Measurements from ENCODE around the gene RPAP3.

RPAP3 gene

DNA sequence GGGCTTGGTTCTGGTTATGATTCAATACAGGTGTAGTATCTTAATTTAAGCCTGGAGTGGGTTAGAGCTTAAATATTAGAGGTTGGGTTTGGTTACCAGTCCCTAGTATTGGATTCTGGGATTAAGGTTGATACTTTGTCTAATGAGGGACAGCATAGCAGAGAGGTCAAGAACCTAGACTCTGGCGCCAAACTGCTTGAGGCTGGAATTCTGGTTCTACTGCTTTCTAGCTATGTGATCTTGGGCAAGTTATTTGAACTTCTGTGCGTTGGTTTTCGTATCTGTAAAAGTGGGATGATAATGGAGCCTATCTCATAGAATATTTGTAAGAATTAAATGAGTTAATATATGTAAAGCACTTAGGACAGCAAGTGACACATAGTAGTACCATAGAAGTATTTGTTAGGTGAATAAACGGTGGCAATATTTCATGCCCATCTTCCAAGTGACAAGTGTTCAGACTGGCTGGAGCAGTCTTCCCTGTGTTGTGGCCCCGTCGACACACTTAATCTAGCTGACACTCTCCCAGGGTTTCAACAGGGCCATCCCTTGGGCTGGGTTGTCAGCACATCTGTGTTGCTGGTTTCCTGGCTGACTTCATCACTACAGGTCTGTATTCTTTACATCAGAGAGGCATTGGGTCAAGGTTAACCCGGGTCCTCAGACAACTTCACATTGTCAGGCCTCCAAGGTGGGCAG, 16.5 kb upstream of the RPAP3 start:
- DNase-seq (ENCODE audit: low read depth, low spot score) = no peak

DNA sequence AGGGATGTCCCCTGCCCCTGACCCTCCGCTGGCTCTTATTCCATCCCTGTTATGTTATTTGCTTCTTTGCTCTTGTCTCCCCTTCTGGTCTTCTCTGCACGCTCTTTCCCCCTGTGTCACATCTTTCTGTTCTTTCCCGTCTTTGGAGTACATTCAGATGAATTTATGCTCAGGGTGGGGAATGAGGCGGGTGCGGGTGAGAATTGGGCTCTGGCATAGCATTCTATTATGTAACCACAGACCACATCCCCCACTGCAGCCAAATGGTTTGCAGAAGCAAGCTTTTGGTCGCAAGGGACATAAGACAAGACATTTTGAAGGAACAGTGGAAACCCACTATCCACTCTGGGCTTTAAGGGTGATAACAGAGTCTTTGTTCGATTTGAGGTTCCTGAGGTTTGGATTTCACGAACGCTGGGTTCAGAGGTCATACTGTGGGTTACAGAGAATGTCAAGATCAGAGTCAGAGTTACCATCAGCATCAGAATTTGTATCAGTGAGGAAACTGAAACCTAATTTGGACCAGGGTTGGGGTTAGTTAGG, 15.7 kb upstream of the RPAP3 start:
- no peak for DNase-seq (ENCODE audit: low read depth, low spot score)

DNA sequence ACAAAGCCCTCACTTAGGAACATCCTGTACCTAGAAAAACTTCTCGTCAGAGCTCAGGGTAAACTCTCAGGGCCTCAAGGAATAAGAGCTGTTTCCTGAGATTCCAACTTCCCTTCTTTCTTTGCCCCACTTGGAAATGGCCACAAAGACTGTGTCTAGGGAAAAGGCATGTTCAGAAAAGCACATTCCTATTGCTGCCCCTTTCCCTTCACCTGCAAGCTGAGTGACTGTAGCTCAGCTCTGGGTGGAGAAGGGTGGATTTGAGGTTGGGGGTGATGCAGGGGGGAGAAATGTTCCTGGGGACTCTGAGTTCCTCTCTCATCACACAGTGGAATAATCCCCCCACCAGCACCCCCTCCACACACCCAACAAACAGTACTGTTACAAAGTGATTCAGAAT, 12.7 kb upstream of the RPAP3 start:
- no peak for DNase-seq (ENCODE audit: low read depth, low spot score)

DNA sequence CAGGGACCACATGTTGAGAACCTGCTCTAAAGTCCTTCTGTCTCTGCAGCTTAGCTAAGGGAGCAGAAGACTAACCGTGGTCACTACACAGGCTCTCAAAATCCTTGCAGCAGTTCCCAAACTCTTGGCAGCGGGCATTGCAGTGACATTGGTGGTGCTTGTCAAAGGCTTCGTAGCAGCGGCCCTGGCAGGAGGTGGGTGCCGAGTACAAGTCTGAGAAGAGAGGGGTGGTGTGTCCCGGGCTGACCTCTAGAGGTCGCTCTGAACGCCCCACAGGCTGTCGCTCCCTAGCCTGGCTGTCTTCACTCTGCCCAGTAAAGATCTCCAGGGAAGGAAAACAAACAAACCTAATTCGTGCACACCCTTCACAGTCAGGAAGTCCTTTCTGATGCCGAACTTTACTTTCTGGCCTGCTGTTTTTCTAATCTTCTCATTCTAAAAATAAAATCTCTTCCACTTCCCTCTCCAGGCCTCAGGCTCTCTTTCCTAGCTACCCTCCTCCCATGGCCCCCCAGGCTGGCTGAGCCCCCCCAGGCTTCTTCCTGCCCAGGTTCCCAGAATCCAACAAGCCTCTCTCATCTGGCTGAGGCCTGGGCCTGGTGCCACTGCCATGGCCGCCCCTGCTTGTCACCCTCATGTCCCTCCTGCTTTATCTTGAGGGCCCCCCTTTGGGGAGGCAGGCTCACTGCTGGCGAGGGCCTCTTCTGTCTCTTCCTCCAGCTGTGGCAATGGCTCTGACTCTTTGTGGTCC, 11.8 kb upstream of the RPAP3 start:
- peak; percentile 95 for DNase-seq (ENCODE audit: low read depth, low spot score)

DNA sequence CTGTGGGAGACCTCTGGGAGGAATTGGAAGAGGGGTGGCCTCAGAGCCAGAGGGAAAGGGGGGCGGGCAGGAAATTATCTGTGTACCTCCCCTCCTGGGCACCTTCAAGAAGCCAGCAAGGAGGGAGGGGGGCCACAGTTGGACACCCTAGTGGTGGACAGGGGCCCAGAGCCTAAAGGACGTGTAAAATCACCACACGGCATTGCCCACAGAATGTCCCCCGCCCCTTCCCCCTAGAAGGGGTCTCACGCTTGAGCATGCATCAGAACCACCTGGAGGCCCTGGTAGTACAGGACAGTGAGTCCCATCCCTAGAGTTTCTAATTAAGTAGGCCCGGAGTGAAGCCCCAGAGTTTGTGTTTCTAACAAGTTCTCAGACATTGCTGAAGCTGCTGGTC, 11.2 kb upstream of the RPAP3 start:
- DNase-seq (ENCODE audit: low read depth, low spot score) = no peak

DNA sequence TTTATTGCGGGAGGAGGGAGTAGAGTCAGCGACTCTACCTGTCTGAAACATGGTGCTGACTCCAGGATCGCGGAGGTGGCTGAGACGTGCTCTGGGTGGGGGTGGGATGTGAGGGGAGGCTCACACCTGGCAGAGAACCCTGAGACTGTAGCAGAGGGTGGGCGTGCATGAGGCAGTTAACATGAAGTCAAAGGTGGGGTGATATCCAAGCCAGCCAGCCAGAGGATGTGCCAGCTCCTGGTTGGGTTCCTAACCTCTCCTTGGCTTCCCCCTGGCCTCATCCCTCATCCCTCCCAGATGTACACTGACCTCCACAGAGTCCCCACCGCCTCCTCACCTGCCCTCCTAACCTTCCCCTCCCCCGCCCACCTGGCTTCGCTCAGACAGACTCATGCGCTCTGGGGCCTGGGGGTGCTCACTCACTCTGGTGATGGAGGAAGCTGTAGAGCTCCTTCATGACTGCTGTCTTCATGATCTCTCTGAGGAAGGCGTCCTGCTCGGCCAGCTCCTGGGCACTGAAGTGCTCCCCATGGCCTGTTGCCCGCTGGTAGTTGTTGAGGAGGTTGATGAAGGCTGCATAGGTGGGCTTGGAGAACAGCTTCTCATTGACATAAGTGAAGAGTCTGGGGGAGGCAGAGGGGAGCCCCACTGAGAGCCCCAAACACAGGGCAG, 10.2 kb upstream of the RPAP3 start:
- DNase-seq (ENCODE audit: low read depth, low spot score) = no peak

DNA sequence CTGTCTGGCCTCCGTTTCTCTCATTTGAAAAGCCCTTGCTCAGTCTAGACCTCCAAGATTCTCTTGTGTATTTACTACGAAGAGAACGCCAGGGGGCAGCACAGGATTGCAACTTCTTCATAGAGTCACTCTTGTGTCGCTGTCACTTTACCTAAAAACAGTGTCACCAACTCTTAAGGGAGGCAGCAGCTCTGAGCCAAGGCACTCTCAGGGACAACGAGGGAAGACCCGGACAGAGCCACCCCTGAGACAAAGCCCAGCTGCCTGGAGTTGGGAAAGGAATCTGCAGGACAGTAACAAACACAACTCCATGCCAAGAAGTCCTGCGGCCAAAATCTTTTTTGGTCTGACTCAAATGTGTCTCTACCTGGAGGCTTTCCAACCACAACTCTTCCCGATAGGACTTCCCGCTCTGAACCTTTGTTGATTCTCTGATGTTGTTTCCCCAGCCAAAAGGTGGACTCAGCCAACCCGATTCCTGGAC, 9.6 kb upstream of the RPAP3 start:
- peak; percentile 70 for DNase-seq (ENCODE audit: low read depth, low spot score)

DNA sequence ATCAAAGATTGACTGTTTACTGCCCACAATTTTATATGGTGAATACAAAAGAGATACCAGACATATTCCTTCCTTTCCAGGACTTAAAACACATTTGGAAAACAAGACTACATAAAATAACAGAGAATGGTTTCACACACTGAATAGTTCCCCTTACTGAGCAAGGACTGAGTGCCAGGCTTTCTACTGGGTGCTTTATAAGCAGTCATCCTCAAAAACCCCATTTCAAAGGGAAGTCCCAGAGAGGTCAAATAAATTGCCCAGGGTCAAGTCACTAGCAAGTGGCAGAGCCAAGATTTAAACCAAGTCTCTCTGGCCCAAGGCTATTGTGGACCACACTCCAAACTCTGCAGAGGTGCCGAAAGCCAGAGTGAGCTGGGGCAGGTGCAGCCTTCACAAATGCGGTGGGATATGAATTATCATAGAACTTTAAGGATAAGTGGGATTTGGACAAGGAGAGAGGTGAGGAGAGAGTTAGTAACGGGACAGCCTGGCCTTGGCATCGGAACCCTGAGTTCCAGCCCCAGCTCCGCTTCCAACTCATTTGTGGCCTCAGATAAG, 9.1 kb upstream of the RPAP3 start:
- DNase-seq (ENCODE audit: low read depth, low spot score) = no peak

DNA sequence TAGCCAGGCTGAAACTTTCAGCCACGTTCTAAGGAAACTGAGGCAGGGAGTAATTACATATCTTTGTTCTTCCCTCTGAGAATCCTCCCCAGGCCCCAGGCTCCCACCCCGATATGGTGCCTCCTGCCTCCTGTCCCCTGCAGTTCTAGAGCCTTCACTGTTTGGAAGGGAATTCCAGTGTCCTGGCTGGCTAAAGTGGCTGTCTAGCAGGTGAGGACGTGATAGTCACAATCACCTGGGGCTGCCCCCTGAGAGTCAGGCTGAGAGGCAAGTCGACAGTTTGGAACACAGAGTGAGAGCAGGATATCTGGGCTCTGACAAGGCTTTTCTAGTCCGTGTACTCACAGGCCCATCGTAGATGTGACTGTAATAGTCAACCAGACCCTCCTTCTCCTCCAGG, 6.3 kb upstream of the RPAP3 start:
- no peak for DNase-seq (ENCODE audit: low read depth, low spot score)

DNA sequence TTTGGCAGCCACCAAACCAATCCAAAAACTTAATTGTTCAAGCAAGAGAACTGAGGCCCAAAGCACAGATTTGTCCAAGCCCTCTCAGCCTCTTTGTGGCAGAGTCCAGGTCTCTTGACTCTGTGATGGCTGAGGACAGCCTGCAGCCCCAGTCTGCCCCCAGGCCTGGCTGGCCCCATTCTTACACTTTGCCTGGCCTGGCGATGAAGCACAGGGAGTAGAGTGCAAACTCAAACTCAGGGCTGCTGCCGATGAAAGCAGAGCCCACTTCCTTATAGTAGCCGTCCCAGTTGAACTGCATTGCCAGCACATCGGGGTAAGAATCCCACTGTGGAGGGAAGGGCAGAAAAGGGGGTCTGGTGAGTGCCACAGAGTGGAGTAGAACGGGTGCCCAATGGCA, 5.6 kb upstream of the RPAP3 start:
- no peak for DNase-seq (ENCODE audit: low read depth, low spot score)

DNA sequence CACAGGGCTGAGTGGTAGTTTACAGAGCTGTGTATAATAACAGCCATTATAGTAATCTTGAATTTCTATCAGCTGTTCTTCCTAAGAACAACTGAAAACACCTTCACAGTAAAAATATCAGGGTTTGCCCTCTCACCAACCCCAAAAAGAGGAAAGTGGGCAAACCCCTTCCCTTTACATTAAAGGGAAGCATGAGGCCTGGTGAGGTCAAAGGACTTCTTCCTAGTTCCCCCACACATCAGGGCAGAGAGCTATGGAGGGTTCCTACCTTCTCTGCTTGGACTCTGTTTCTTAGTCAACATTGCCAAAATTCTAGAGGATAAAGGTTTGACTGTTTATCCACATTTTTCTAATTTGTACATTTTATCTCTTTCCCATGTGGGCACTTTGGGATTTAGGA, 4.4 kb upstream of the RPAP3 start:
- no peak for DNase-seq (ENCODE audit: low read depth, low spot score)

DNA sequence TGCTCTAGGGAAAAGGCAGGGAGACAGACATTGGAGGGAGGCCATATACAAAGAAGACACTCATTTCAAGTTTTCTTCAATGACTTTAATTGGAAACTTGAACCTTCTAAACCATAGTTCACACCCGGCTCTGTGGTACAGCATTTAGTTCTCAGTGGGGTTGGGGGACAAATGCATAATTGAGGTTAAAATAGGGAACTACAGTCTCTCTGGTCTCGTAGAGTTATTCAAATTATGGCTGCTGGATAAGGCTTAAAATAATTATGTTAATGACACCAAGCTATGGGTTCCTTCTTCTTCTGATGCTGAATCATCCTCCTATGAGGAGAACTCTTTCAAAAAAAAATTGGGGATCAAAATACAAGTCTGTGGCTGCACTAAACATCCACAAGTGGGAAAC, 3.8 kb upstream of the RPAP3 start:
- no peak for DNase-seq (ENCODE audit: low read depth, low spot score)

DNA sequence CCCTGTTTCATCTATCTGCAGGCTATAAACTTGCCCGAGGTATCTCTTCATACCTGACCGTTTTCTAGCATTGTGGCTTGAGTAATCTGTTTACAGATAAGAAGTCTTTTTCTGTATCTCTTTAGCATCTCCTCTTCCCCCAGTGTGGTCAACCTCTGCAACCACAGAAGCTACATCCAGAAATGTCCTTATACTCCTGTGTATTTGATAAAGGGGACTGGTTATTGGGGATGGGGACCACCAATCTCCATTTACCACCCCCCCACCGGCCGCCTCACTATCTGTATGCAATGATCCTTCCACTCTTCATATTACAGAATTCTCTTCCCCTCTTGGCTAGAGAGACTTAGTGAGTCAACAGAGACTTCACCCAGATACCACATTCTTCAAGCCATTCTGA, 3.4 kb upstream of the RPAP3 start:
- no peak for DNase-seq (ENCODE audit: low read depth, low spot score)

DNA sequence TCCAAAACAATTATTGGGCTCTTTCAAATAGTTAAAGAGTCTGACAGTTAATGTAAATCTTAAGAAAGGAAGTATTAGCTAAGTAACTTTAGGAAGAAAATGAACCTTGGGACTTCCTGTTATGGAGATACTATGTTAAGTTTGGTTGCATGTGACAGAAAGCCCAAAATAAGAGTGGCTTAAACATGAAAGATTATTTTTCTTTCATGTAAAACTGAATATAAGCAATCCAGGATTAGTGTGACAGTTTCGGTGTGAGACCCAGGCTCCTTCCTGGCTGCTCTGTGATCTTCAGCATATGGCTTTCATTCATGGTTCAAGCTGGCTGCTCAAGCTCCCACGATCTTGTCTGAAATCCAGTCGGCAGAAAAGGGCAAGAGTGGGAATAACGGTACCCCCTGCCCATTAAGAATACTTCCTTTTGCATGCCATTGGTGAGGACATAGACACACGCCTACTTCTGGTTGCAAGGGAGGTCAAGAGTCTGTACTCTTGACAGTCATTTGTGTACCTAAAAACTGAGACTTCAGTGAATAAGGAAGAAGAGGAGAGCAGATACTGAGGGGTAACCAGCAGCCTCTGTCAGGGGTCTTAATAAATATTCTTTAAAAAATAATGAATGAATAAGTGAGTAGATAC, 2.2 kb upstream of the RPAP3 start:
- DNase-seq (ENCODE audit: low read depth, low spot score) = no peak

DNA sequence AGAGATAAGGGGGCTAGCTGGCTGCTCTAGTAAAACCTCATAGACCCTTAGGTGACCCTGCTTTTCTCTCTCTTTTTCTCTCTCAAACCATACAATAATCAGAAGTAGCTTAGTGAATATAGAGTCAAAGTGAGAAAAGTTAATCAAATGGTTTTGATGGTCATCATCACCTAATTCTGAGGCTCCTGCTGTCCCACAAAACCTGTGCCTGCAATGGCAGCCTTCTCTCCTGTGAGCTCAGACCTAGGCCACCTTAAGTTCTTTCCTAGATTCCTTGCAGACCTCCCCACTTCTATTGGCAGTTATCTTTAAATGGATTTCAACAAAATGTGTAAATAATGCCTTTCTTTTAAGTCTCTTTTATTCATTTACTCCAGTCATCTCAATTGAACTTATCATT, 1.5 kb upstream of the RPAP3 start:
- DNase-seq (ENCODE audit: low read depth, low spot score) = no peak

DNA sequence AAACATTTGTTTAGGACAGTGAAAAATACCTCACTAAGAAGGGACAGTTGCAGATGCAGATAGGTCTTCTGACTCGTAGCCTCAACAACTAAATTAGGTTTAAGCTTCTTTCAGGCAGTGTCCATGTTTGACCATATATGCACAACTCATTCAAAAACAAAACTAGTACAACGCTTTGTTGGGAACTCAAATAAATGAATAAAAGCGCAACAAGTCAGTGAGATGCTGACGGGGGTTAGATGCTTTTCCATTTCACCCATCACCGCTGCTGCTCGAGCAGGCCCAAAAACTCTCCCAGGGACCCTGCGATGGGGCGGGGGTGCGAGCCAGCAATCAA, 633 bp downstream of the RPAP3 start:
- DNase-seq (ENCODE audit: low read depth, low spot score) = no peak

DNA sequence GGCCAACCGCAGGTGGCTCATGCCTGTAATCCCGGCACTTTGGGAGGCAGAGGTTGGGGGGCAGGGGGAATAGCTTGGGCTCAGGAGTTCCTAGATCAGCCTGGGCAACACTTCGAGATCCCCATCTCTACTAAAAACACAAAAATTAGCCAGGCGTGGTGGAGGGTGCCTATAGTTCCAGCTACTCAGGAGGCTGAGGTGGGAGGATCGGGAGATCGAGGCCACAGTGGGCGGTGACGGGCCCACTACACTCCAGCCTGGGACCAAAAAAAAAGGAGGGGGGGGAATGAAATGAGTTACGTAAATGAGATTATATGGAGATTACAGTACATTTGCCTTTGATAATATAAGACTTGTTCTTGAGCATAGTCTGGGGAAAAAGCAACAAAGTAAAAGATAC, 1.1 kb downstream of the RPAP3 start:
- no peak for DNase-seq (ENCODE audit: low read depth, low spot score)

DNA sequence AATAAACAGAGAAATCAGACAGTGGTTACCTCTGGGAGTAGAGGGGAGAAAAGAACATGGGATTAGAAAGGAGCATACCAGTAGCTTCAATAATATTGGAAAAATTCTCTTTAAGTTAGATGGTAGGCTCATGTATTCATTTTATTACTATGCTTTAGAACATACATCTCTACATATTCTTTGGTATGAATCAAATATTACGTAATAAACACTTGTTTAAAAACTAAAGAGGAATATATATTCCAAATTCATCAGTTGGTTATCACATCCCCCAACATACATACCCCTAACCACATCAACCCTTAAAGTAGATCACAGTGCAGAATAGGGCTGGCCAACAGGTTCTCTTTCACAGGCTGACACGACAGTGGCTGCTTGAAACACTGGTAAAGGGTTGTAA, 5.6 kb downstream of the RPAP3 start:
- DNase-seq (ENCODE audit: low read depth, low spot score) = no peak

DNA sequence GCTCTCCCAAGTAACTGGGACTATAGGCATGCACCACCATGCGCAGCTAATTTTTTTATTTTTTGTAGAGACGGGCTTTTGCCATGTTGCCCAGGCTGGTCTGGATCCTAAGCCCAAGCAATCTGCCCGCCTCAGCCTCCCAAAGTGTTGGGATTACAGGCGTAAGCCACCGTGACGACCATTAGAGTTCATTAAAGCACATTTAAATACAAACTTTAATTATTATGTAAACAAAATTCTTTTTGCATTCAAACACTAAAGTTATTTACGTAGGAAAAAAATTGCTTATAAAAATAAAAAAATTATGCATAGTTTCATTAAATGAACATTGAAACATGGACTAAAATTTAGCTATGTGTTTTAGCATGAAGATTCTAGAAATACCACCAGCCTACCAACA, 7.2 kb downstream of the RPAP3 start:
- no peak for DNase-seq (ENCODE audit: low read depth, low spot score)

DNA sequence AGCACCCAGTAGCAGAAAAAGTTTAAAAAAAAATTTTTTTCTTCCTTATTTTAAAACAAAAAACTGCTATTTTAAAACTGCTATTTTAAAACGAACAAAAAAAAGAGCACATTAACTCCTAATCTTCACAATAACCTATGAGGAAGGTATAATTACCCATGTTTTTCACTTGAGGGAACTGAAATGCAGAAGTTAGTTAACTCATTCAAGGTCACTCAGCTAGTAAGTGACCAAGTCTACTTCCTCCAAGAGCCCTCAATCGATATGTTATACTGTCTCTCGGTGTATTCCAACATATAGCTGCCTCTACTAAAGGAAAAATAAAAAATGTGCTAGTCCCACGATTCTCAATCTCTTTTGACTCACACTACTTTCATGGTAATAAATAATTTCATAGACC, 7.8 kb downstream of the RPAP3 start:
- no peak for DNase-seq (ENCODE audit: low read depth, low spot score)

DNA sequence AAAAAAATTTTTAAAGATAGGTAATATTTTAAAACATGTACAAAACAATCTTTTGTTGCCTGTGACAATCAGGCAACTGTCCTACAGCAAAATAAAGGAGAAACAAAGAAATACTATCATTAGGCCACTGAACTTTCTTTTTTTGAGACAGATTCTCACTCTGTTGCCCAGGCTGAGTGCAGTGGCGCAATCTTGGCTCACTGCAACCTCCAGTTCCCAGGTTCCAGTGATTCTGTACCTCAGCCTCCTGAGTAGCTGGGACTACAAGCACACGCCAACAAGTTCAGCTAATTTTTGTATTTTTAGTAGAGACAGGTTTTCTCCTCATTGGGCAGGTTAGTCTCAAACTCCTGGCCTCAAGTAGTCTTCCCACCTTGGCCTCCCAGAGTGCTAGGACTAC, 16.6 kb downstream of the RPAP3 start:
- no peak for DNase-seq (ENCODE audit: low read depth, low spot score)

DNA sequence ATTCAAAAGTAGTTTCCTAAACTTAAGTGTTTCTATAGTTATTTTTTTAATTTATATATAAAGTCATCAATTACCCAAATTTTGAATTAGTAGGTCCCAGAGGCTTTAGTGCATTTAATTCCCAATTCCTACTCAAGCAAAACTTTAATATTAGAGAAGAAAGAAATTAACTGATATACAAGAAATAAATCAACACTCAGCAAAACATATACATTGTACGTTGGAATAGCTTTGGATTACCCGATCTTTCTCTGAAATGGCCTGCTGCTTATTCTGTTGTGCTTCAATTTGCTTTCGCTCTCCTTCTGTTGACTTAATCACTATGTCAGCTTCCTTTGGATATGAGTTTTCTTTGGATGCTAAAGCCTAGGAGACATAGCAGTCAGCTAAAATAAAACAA, 18.2 kb downstream of the RPAP3 start:
- DNase-seq (ENCODE audit: low read depth, low spot score) = no peak
